Neural progenitor cell (in vitro differentiated cells): ENCODE results near the gene ABTB2.

ENCODE experiments used
- CTCF ChIP-seq: fragments of 200-600 bp; sonication (generic); IDR thresholded peaks from 2 replicates; pipeline ENCODE4 v1.5.1; 2017; ENCODE audit warnings: antibody characterized with exemption, mild to moderate bottlenecking
- EZH2 ChIP-seq: fragments of 200-600 bp; sonication (generic); IDR thresholded peaks from 2 replicates; pipeline ENCODE4 v1.6.1; 2017; ENCODE audit warnings: antibody characterized with exemption, mild to moderate bottlenecking, moderate library complexity
- EZH2phosphoT487 ChIP-seq: fragments of 200-600 bp; sonication (generic); IDR thresholded peaks from 2 replicates; pipeline ENCODE4 v1.6.1; 2017; ENCODE audit warnings: antibody characterized with exemption

- no peak for TF ChIP-seq CTCF
- TF ChIP-seq EZH2, result no peak
- no peak for TF ChIP-seq EZH2phosphoT487
Measured at GRCh38 chr11:34271727-34272126, 86.1 kb downstream of the ABTB2 start.
